GM18517 (cell line): ENCODE measurements around the gene PRDM15.
"Not testable (repeated sequence)": the region's sequence is repeated elsewhere in the genome, so short reads cannot be mapped to it uniquely, and the experiment has no call there.

Experiments used
- ATAC-seq: cut with Tn5 transposase; IDR thresholded peaks from one replicate; pipeline ENCODE4 v1.9.1; 2021; ENCODE audit warnings: mild to moderate bottlenecking, moderate library complexity; ENCODE audit not compliant: unreplicated experiment

PRDM15 gene

GRCh38 chr21:41785262-41785661 is 93.9 kb downstream of the PRDM15 start:
- not testable (repeated sequence) for ATAC-seq

GRCh38 chr21:41784456-41785102 is 94.6 kb downstream of the PRDM15 start:
- no peak for ATAC-seq

- ATAC-seq = no peak
Observed at GRCh38 chr21:41783476-41784180, 95.5 kb downstream of the PRDM15 start.

- no peak for ATAC-seq
Observed at GRCh38 chr21:41781050-41781410, 98.1 kb downstream of the PRDM15 start.

- no peak for ATAC-seq
Observed at GRCh38 chr21:41780337-41781049, 98.7 kb downstream of the PRDM15 start.

- no peak for ATAC-seq
Observed at GRCh38 chr21:41779659-41780058, 99.5 kb downstream of the PRDM15 start.

- no peak for ATAC-seq
Observed at GRCh38 chr21:41778930-41779600, 100.1 kb downstream of the PRDM15 start.

GRCh38 chr21:41777951-41778815 is 101.0 kb downstream of the PRDM15 start:
- ATAC-seq = no peak

GRCh38 chr21:41776778-41777177 is 102.4 kb downstream of the PRDM15 start:
- ATAC-seq = no peak

GRCh38 chr21:41775149-41775472 is 104.0 kb downstream of the PRDM15 start:
- no peak for ATAC-seq

- no peak for ATAC-seq
Observed at GRCh38 chr21:41774467-41775148, 104.5 kb downstream of the PRDM15 start.

- ATAC-seq = no peak
Observed at GRCh38 chr21:41772351-41773080, 106.6 kb downstream of the PRDM15 start.

GRCh38 chr21:41771625-41771945 is 107.6 kb downstream of the PRDM15 start:
- no peak for ATAC-seq

GRCh38 chr21:41770901-41771624 is 108.1 kb downstream of the PRDM15 start:
- no peak for ATAC-seq

GRCh38 chr21:41769933-41770332 is 109.2 kb downstream of the PRDM15 start:
- ATAC-seq = no peak

- ATAC-seq = no peak
Observed at GRCh38 chr21:41769521-41769920, 109.6 kb downstream of the PRDM15 start.

GRCh38 chr21:41769111-41769510 is 110.0 kb downstream of the PRDM15 start:
- ATAC-seq = no peak

- no peak for ATAC-seq
Observed at GRCh38 chr21:41768437-41769042, 110.6 kb downstream of the PRDM15 start.
